ENCODE measurements around the gene TRPM3.

Gene TRPM3

GRCh38 chr9:70948744-70949143 lies 172.7 kb downstream of the TRPM3 start (continued):
- TF ChIP-seq ZNF645 (tag by site-specific recombination; IDR thresholded peaks at IDR 0.05) (no peak), ZFP69B (tag by site-specific recombination; IDR thresholded peaks at IDR 0.05) (no peak), ZNF521 (tag by site-specific recombination; IDR thresholded peaks at IDR 0.05) (no peak), ZNF114 (tag by site-specific recombination; IDR thresholded peaks at IDR 0.05) (no peak), ZEB2 (tag by site-specific recombination; IDR thresholded peaks at IDR 0.05) (no peak), ZNF140 (tag by site-specific recombination; IDR thresholded peaks at IDR 0.05) (no peak), ZNF398 (tag by site-specific recombination; IDR thresholded peaks at IDR 0.05) (no peak), ZNF529 (tag by site-specific recombination; IDR thresholded peaks at IDR 0.05; ENCODE audit: insufficient replicate concordance) (no peak)
- TF ChIP-seq, protein P1, sequence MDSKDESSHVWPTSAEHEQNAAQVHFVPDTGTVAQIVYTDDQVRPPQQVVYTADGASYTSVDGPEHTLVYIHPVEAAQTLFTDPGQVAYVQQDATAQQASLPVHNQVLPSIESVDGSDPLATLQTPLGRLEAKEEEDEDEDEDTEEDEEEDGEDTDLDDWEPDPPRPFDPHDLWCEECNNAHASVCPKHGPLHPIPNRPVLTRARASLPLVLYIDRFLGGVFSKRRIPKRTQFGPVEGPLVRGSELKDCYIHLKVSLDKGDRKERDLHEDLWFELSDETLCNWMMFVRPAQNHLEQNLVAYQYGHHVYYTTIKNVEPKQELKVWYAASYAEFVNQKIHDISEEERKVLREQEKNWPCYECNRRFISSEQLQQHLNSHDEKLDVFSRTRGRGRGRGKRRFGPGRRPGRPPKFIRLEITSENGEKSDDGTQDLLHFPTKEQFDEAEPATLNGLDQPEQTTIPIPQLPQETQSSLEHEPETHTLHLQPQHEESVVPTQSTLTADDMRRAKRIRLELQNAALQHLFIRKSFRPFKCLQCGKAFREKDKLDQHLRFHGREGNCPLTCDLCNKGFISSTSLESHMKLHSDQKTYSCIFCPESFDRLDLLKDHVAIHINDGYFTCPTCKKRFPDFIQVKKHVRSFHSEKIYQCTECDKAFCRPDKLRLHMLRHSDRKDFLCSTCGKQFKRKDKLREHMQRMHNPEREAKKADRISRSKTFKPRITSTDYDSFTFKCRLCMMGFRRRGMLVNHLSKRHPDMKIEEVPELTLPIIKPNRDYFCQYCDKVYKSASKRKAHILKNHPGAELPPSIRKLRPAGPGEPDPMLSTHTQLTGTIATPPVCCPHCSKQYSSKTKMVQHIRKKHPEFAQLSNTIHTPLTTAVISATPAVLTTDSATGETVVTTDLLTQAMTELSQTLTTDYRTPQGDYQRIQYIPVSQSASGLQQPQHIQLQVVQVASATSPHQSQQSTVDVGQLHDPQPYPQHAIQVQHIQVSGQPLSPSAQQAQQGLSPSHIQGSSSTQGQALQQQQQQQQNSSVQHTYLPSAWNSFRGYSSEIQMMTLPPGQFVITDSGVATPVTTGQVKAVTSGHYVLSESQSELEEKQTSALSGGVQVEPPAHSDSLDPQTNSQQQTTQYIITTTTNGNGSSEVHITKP (tag by site-specific recombination; IDR thresholded peaks at IDR 0.05): no peak

- no peak overlapping the region for H3K27ac ChIP-seq (ENCODE audit: extremely low read depth, low read depth, low read length)
- H3K4me1 ChIP-seq (ENCODE audit: control insufficient read depth, insufficient read depth, low read length): no peaks in the 10 kb centered on the region
- TF ChIP-seq KLF17 (tag by site-specific recombination; IDR thresholded peaks at IDR 0.05) (no peak), BCL11B (tag by site-specific recombination; IDR thresholded peaks at IDR 0.05; ENCODE audit: low read depth) (no peak), ZNF660 (tag by site-specific recombination; IDR thresholded peaks at IDR 0.05) (no peak), ZNF777 (tag by site-specific recombination; IDR thresholded peaks at IDR 0.05; ENCODE audit: borderline replicate concordance) (no peak), ZNF571 (tag by site-specific recombination; IDR thresholded peaks at IDR 0.05) (no peak), ZNF623 (tag by site-specific recombination; IDR thresholded peaks at IDR 0.05) (no peak), ZNF140 (tag by site-specific recombination; IDR thresholded peaks at IDR 0.05) (no peak), ZNF521 (tag by site-specific recombination; IDR thresholded peaks at IDR 0.05) (no peak), YY2 (tag by site-specific recombination; IDR thresholded peaks at IDR 0.05) (no peak), TRIM28 (IDR thresholded peaks at IDR 0.05; ENCODE audit: borderline replicate concordance, low read length) (no peak), ZNF837 (tag by site-specific recombination; IDR thresholded peaks at IDR 0.05) (no peak)
- H3K4me3 ChIP-seq (ENCODE audit: low read depth, low read length): no peak overlapping the region
- CTCF ChIA-PET: interaction anchor here (0.6 to 1.7 kb wide), 5 partner anchors 23 to 651 kb away, joined by 4 to 7 read pairs (median 6); no protein-coding TSS in a partner anchor
- H3K9me3 ChIP-seq (ENCODE audit: control insufficient read depth, insufficient read depth, low read depth, low read length): no peaks in the 10 kb centered on the region
- POLR2A ChIA-PET: interaction anchor here (1.5 kb wide), 1 partner anchor 8 kb away, joined by 7 read pairs; no protein-coding TSS in a partner anchor
- no peaks in the 10 kb centered on the region for H3K36me3 ChIP-seq (ENCODE audit: control insufficient read depth in 2 of 2, insufficient read depth in 1 of 2, low read length in 2 of 2)
These were observed 173.9 kb downstream of the TRPM3 start for GRCh38 chr9:70947511-70947910.
